Effector memory CD8-positive, alpha-beta T cell (primary cell): Measurements from ENCODE around the gene FGF3.

Experiments used
- ATAC-seq: fragments of 150-1000 bp; cut with Tn5 transposase; replicated peaks from 2 replicates; pipeline ENCODE4 v1.10.0; 2021; ENCODE audit warnings: mild to moderate bottlenecking, moderate library complexity
- DNase-seq, 3 experiments: peaks; one replicate each; pipeline ENCODE4 v3.0.0; 2021
- H3K27ac Mint-ChIP-seq, 2 donors: one replicate each; pipeline ENCODE4 v1.8.0; 2022; ENCODE audit warnings: mild to moderate bottlenecking in 2 of 2, mixed read lengths in 2 of 2, moderate library complexity in 2 of 2
- H3K27me3 Mint-ChIP-seq, 2 donors: one replicate each; pipeline ENCODE4 v1.8.0; 2022; ENCODE audit warnings: mixed read lengths in 2 of 2
- H3K36me3 Mint-ChIP-seq: one replicate; pipeline ENCODE4 v1.8.0; 2022; ENCODE audit warnings: mild to moderate bottlenecking, moderate library complexity, mixed read lengths; ENCODE audit not compliant: insufficient read depth
- H3K4me1 Mint-ChIP-seq, 2 donors: one replicate each; pipeline ENCODE4 v1.8.0; 2022; ENCODE audit warnings: low read depth in 2 of 2, mixed read lengths in 2 of 2
- H3K4me3 Mint-ChIP-seq, 2 donors: one replicate each; pipeline ENCODE4 v1.8.0; 2022; ENCODE audit warnings: mild to moderate bottlenecking in 2 of 2, mixed read lengths in 2 of 2, moderate library complexity in 2 of 2
- H3K9me3 Mint-ChIP-seq, 2 donors: one replicate each; pipeline ENCODE4 v1.8.0; 2022; ENCODE audit warnings: mixed read lengths in 2 of 2
- total RNA-seq, 9 experiments: gene quantifications; one replicate each; lab custom pipeline; 2026; lab: John Stamatoyannopoulos, UW

The FGF3 gene
- total RNA-seq = 0 to 0.11 (median 0) reads per million in 9 experiments

DNA sequence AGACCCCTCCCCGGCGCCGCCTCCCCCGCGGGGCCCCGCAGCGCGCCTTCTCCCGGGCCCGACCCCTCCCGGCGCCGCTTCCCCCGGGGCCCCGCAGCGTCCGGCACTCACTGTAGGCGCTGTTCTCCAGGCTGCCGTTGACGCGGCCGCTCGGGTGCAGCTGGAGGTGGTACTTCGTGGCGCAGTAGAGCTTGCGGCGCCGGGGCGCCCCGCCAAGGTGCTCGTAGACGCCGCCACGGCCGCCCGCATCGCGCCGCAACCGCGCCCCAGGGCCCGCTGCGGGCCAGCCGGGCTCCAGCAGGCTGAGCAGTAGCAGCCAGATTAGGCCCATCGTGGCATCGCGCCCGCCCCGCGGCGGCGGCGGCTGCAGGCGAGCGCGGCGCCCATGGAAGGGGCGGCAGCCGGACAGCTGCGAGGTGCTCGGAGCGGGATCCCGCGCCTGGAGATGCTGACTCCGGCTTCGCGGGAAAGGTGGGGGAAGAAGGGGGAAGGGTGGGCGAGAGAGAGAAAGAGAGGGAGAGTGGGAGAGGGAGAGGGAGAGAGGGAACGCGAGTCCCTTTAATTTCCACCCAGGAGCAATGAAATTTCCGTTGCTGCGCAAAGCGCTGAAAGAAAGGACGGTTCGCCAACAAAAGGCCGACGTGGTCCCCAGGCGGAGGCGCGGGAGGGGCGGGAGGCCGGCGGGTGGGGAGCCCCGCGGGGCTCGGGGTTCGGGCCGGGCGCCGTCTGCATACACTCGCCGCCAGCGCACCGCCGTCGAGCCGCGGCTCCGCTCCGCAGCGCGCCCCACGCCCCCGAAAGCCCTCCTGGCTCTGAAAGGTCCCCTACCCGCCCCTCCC is at the start of gene FGF3:
FGF3 (minus strand) TSS at position 814 of the 839 bp plus-strand sequence; CDS start at position 331, 483 bp downstream.
- DNase-seq (no peak), ATAC-seq (no peak)
- no peaks in the 10 kb centered on the region for H3K36me3 Mint-ChIP-seq
- H3K4me1 Mint-ChIP-seq = peaks cover 0 to 4% of the 10 kb centered on the region in 2 donors
- no peak within 1 kb of the TSS for H3K4me3 Mint-ChIP-seq
- peaks cover 35 to 78% of the 10 kb centered on the region in 2 donors for H3K27me3 Mint-ChIP-seq
- H3K27ac Mint-ChIP-seq = no peak within 1 kb of the TSS
- no peaks in the 10 kb centered on the region for H3K9me3 Mint-ChIP-seq

- peaks cover 19 to 79% of the 10 kb centered on the region in 2 donors for H3K27me3 Mint-ChIP-seq
- DNase-seq = no peak
- H3K9me3 Mint-ChIP-seq = no peaks in the 10 kb centered on the region
- ATAC-seq = no peak
- H3K4me3 Mint-ChIP-seq = no peak overlapping the region
- H3K4me1 Mint-ChIP-seq = no peaks in the 10 kb centered on the region
- H3K27ac Mint-ChIP-seq = no peak overlapping the region
- H3K36me3 Mint-ChIP-seq = peaks cover 2% of the 10 kb centered on the region
These were observed 49.7 kb upstream of the FGF3 start for GRCh38 chr11:69868871-69869270.

DNA sequence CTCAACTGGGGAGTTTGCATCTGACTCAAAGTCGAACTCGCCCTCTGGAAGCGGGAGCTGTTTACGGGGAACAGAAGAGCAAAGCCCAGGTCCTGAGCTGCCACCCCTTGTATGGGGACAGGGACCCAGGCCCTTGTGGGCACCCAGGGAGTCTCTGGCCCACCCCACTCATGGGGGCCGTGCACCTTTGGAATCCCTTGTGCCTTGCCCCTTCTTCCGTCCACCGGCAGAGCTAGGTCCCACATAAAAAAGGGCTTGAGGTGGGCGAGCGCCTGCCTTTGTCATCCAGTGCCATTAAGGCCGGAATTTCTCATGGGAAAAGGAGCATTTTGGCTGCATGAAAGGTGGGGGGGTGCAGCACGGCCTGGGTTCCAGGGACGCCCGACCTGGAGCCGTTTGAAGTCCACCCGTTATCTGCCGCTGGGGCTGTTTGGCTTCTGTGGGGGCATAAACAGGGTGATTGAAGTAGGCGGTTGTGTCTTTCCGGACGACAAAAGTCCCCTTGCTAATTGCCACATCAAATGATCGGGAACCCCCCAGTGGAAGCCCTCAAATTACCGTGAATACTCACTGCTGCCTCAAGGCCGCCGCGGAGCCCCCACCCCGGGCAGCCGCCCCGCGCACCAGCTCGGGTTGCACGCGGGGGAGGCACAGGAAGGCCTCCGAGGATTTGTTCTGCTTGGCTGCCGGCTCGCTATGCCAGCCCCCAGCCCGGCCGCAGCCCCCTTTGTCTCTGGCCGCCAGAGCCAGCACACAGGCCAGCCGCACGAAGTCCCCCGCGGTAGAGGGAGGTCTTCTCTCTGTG is 49.0 kb upstream of the FGF3 start:
- Mint-ChIP-seq H3K4me3 (no peak overlapping the region), H3K27ac (no peak overlapping the region), H3K36me3 (peaks cover 2% of the 10 kb centered on the region), H3K9me3 (no peaks in the 10 kb centered on the region), H3K27me3 (peaks cover 25 to 82% of the 10 kb centered on the region in 2 donors), H3K4me1 (no peaks in the 10 kb centered on the region)
- DNase-seq (no peak), ATAC-seq (no peak)

- Mint-ChIP-seq H3K4me1 (no peaks in the 10 kb centered on the region), H3K27me3 (peaks cover 29 to 84% of the 10 kb centered on the region in 2 donors), H3K27ac (no peak overlapping the region), H3K4me3 (no peak overlapping the region), H3K36me3 (no peaks in the 10 kb centered on the region), H3K9me3 (no peaks in the 10 kb centered on the region)
- ATAC-seq (no peak), DNase-seq (no peak)
These were observed 48.1 kb upstream of the FGF3 start for GRCh38 chr11:69867076-69868005.

GRCh38 chr11:69866648-69867047 is 47.4 kb upstream of the FGF3 start:
- H3K27ac Mint-ChIP-seq = no peak overlapping the region
- no peaks in the 10 kb centered on the region for H3K4me1 Mint-ChIP-seq
- no peaks in the 10 kb centered on the region for H3K9me3 Mint-ChIP-seq
- ATAC-seq (no peak), DNase-seq (no peak)
- H3K36me3 Mint-ChIP-seq = no peaks in the 10 kb centered on the region
- no peak overlapping the region for H3K4me3 Mint-ChIP-seq
- H3K27me3 Mint-ChIP-seq = peaks cover 35 to 84% of the 10 kb centered on the region in 2 donors

DNA sequence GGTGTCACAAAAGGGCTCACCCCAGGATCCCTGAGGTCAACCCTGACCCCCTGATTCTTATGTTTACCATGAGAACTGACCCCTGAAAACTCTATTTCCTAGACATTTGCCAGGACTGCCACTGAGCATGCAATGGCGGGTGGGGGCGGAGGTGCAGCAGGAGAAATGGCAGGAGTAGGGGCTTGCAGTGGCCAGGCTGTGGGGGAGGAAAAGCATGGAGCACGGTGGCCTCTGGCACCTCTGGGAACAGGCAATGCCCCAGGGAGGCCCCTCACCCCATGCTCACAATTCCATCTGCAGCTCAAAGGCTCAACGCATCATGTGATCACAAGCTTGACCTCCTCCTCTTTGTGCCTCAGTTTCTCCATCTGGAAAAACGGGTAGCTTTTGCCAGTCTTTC is 46.5 kb upstream of the FGF3 start:
- H3K27me3 Mint-ChIP-seq = peaks cover 40 to 91% of the 10 kb centered on the region in 2 donors
- H3K4me3 Mint-ChIP-seq = no peak overlapping the region
- H3K4me1 Mint-ChIP-seq = no peaks in the 10 kb centered on the region
- ATAC-seq (no peak), DNase-seq (no peak)
- no peaks in the 10 kb centered on the region for H3K9me3 Mint-ChIP-seq
- H3K36me3 Mint-ChIP-seq = no peaks in the 10 kb centered on the region
- no peak overlapping the region for H3K27ac Mint-ChIP-seq

GRCh38 chr11:69864686-69865661 is 45.8 kb upstream of the FGF3 start:
- H3K36me3 Mint-ChIP-seq = no peaks in the 10 kb centered on the region
- ATAC-seq = no peak
- H3K27ac Mint-ChIP-seq = peak overlapping the region in 1 of 2 donors; percentile 14
- H3K4me3 Mint-ChIP-seq = no peak overlapping the region
- no peaks in the 10 kb centered on the region for H3K9me3 Mint-ChIP-seq
- H3K27me3 Mint-ChIP-seq = peaks cover 40 to 99% of the 10 kb centered on the region in 2 donors
- no peak for DNase-seq
- no peaks in the 10 kb centered on the region for H3K4me1 Mint-ChIP-seq

- Mint-ChIP-seq H3K4me3 (no peak overlapping the region), H3K4me1 (no peaks in the 10 kb centered on the region), H3K9me3 (no peaks in the 10 kb centered on the region), H3K27me3 (peaks cover 37 to 100% of the 10 kb centered on the region in 2 donors), H3K27ac (no peak overlapping the region), H3K36me3 (no peaks in the 10 kb centered on the region)
- no peak for ATAC-seq
- DNase-seq = no peak
These were observed 44.5 kb upstream of the FGF3 start for GRCh38 chr11:69863544-69864200.

- H3K27ac Mint-ChIP-seq = no peak overlapping the region
These were observed 43.8 kb upstream of the FGF3 start for GRCh38 chr11:69862797-69863543.

DNA sequence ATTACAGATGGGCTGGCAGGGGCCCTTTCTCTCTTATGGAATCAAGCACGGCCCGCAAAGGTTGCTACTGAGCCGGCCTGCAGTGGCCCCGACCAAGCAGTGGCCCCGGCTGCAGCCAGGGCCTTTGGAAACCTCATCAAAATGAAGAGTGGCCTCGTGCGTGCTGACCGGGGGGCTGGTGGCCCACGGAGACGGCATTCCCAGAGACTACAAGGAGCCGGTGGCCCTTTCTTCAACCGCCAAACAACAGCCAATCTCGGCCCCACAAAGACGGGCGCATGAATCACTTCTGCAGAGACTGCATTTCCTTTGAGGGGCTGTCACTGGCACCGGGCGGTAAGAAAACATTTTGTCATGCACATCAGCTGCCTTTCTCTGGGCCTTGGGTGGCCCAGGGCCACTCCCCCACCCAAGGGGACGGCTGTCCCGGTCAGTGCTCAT is 43.1 kb upstream of the FGF3 start:
- DNase-seq (no peak), ATAC-seq (no peak)
- peaks cover 40 to 100% of the 10 kb centered on the region in 2 donors for H3K27me3 Mint-ChIP-seq
- no peak overlapping the region for H3K4me3 Mint-ChIP-seq
- no peak overlapping the region for H3K27ac Mint-ChIP-seq
- H3K9me3 Mint-ChIP-seq = no peaks in the 10 kb centered on the region
- no peaks in the 10 kb centered on the region for H3K4me1 Mint-ChIP-seq
- H3K36me3 Mint-ChIP-seq = no peaks in the 10 kb centered on the region

More at GRCh38 chr11:69862797-69863543, 43.8 kb upstream of the FGF3 start:
- Mint-ChIP-seq H3K27me3 (peaks cover 35 to 100% of the 10 kb centered on the region in 2 donors), H3K9me3 (no peaks in the 10 kb centered on the region), H3K4me3 (no peak overlapping the region), H3K36me3 (no peaks in the 10 kb centered on the region), H3K4me1 (no peaks in the 10 kb centered on the region)
- DNase-seq = no peak
- ATAC-seq = no peak

DNA sequence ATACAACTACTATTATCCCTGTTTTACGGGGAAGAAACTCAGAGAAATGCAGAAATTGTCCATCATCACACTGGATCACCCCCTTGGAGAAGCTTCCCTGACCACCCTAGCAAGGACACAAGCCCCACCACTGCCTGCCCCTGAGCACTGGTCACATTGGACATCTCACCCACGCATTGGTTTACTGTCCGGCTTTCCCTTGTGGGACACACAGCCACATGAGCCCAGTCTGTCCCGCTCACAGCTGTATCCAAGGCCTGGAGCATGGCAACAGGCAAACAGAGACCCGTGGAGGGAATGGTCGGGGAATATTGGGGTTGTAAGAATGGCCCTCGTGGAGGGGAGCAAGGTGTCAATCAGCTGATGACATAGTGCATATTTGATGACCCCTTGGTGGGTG is 42.7 kb upstream of the FGF3 start:
- no peaks in the 10 kb centered on the region for H3K9me3 Mint-ChIP-seq
- no peaks in the 10 kb centered on the region for H3K4me1 Mint-ChIP-seq
- ATAC-seq (no peak), DNase-seq (no peak)
- H3K36me3 Mint-ChIP-seq = no peaks in the 10 kb centered on the region
- peaks cover 44 to 100% of the 10 kb centered on the region in 2 donors for H3K27me3 Mint-ChIP-seq
- no peak overlapping the region for H3K4me3 Mint-ChIP-seq
- no peak overlapping the region for H3K27ac Mint-ChIP-seq
